RWPE1 (cell line): ENCODE measurements around the gene PTEN.
A peak's percentile ranks its signal among the peaks of the same experiment; 100 is the strongest.
"Not testable (repeated sequence)": the region's sequence is repeated elsewhere in the genome, so short reads cannot be mapped to it uniquely, and the experiment has no call there.

ENCODE experiments used
- CTCF ChIA-PET: fragments of 350-600 bp; sonication (Branson Sonifier 250); formaldehyde crosslinking; extraction: SDS; loops from one replicate; lab custom pipeline; 2021; lab: Yijun Ruan, JAX
- POLR2A ChIA-PET: fragments of 400-600 bp; formaldehyde crosslinking; extraction: SDS; loops from one replicate; lab custom pipeline; 2020; ENCODE audit warnings: antibody characterized with exemption; ENCODE audit not compliant: low non-redundant PET; lab: Yijun Ruan, JAX
- DNase-seq: peaks from one replicate; pipeline ENCODE4 v3.0.0; 2012; ENCODE audit warnings: low spot score
- H3K27ac ChIP-seq: fragments of 450-650 bp; 2 replicates; pipeline ENCODE4 v1.5.1; 2017
- TF ChIP-seq, protein P1 (sequence below): fragments of 450-650 bp; conservative IDR thresholded peaks from 2 replicates; pipeline ENCODE4 v1.5.1; 2017; ENCODE audit warnings: low read depth, mild to moderate bottlenecking

PTEN gene

DNA sequence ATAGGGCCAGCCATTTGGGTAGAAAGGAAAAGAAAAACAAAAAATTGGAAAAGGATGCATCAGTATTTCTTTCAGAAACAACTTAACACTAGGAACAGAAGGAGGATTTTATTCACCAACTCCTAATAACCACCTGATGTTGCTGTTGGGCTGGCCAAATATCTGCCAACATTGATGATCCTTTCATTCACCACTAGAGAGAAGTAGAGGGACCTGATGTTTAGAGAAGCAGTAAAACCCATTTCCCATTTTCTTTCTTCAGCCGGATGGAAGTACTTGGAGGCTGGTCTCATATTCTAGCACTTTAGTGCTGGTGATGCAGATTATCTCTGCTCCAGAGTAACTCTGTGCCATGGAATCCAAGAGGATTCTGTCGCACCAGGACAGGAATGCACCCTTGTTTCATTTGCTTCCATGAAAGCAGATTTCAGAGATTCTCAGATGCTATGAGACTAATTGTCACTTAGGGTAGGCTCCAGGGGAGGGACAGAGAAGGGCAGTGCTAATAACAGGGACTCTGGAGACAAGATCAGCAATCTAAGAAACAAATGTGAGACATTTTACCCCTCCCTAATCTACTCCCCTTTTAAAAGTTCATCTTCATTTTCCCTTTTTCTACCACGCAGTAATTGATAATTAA lies 3.1 kb upstream of the PTEN start:
- ChIA-PET CTCF (interaction anchor here (0.6 to 4.2 kb wide), 5 partner anchors 10 to 843 kb away, joined by 3 to 37 read pairs (median 3); no protein-coding TSS in a partner anchor), POLR2A (no interaction called here)
- TF ChIP-seq, protein P1, sequence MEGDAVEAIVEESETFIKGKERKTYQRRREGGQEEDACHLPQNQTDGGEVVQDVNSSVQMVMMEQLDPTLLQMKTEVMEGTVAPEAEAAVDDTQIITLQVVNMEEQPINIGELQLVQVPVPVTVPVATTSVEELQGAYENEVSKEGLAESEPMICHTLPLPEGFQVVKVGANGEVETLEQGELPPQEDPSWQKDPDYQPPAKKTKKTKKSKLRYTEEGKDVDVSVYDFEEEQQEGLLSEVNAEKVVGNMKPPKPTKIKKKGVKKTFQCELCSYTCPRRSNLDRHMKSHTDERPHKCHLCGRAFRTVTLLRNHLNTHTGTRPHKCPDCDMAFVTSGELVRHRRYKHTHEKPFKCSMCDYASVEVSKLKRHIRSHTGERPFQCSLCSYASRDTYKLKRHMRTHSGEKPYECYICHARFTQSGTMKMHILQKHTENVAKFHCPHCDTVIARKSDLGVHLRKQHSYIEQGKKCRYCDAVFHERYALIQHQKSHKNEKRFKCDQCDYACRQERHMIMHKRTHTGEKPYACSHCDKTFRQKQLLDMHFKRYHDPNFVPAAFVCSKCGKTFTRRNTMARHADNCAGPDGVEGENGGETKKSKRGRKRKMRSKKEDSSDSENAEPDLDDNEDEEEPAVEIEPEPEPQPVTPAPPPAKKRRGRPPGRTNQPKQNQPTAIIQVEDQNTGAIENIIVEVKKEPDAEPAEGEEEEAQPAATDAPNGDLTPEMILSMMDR = peak; percentile 47
- no peak overlapping the region for H3K27ac ChIP-seq
- DNase-seq = peak; percentile 65

DNA sequence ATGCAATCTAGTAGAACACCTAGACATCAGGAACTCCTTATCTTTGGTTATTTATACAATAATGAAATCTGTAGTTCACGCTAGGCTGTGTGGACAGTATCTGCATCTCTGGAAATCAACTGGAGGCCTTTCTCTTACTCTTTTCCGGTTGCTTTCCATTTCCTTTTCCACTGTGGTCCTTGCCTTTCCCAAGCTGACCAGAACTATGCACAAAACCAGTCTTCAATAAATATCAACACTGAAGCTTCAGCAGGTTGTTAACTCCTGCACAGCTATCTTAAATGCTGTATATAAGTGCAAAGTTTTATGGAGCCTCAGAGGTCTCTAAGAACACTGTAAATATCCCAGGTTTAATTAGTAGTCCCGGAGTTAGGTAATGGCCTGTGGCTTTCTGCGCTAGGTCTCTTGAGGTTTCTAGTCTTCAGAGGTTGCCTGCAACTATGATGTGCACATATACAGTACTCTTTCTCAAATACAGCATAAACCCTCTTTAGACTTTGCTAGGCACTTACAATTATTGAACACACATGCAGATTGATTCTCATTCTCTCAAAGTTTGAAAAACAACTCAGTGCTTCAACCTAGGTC lies 2.5 kb upstream of the PTEN start:
- peak overlapping the region; percentile 98 for H3K27ac ChIP-seq
- ChIA-PET CTCF (interaction anchor here (0.5 to 4.2 kb wide), 13 partner anchors 8 to 1281 kb away, joined by 3 to 37 read pairs (median 4); no protein-coding TSS in a partner anchor), POLR2A (interaction anchor here (0.8 to 1.7 kb wide), 2 partner anchors 42 to 281 kb away, joined by 3 to 6 read pairs; no protein-coding TSS in a partner anchor)
- DNase-seq = no peak
- TF ChIP-seq, protein P1 = no peak

DNA sequence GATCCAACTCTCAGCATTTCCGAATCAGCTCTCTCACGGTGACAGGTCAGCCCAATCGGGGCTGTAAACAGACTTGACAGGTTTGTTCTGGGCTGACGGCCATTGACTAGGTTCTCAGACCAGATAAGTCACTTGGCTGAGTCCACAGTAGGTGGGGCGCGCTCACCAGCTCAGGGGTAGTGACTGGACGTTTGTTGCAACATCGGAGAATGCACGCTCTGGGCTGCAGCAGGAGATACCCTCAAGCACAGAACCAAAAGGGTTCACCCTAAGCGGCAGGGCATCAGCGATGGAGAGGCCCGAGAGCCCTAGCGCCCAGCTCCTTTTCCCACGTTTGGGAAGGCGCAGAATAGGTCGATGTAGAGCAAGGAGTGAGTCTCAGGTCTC lies 1.9 kb upstream of the PTEN start:
- DNase-seq = peak; percentile 70
- ChIA-PET POLR2A (interaction anchor here (0.6 to 1.7 kb wide), 7 partner anchors 43 to 723 kb away, joined by 3 to 6 read pairs (median 3); no protein-coding TSS in a partner anchor), CTCF (interaction anchor here (0.5 to 4.2 kb wide), 13 partner anchors 9 to 1280 kb away, joined by 3 to 37 read pairs (median 4); partner anchors contain the start of gene FAS)
- TF ChIP-seq, protein P1 = peak; percentile 24
- peak overlapping the region; percentile 98 for H3K27ac ChIP-seq

DNA sequence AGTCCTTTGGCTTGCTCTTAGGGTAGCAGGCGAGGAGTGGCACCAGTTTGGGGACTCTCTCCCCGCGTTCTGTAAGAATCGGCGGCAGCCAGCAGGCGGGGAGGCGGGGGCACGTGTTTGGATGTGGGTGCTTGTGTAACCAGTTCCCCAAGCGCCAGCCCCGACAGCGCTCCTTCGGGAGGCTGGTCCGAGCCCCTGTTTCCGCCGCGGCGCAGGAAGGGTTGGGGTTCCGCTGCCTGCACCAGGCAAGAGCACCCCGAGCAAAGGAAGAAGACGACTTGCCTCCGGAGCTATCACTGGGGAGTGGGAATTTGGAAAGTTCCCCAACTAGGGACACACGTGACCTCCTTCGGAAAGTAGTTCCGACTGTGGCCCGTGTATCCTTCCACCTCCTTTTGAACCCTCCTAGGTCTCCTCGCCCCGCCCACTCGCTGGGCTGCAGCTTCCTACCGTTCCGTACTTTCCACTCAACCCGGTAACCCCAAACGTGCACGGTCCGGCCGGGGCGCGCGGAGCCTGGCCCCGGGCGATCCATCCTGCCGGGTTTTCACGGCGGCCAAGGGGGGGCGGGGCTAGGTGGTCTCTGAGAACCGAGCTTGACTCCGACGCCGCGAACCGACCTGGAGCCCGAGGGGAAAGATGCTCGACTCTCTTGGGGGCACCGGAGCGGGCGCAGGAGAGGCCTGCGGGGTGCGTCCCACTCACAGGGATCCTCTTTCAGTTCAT lies 1.3 kb upstream of the PTEN start:
- POLR2A ChIA-PET = interaction anchor here (0.6 to 2.0 kb wide), 9 partner anchors 43 to 723 kb away, joined by 3 to 11 read pairs (median 3); no protein-coding TSS in a partner anchor
- CTCF ChIA-PET = interaction anchor here (0.6 to 4.2 kb wide), 11 partner anchors 9 to 1280 kb away, joined by 3 to 37 read pairs (median 4); partner anchors contain the start of gene FAS
- TF ChIP-seq, protein P1 = no peak
- peak; percentile 87 for DNase-seq
- peak overlapping the region; percentile 98 for H3K27ac ChIP-seq

DNA sequence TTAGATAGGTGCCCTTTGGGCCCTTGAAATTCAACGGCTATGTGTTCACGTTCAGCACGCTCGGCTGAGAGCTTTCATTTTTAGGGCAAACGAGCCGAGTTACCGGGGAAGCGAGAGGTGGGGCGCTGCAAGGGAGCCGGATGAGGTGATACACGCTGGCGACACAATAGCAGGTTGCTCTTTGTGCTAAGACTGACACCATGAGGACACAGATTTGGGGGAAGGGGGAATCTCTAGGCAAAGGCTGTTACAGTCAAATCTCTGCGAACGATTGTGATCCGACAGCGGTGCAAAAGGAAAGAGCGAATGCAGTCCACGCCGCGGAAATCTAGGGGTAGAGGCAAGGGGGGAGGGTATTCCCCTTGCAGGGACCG lies 759 bp upstream of the PTEN start:
- ChIA-PET POLR2A (interaction anchor here (0.7 to 2.0 kb wide), 8 partner anchors 44 to 526 kb away, joined by 3 to 11 read pairs (median 4); no protein-coding TSS in a partner anchor), CTCF (interaction anchor here (1.2 to 4.2 kb wide), 4 partner anchors 10 to 526 kb away, joined by 4 to 37 read pairs (median 7); no protein-coding TSS in a partner anchor)
- TF ChIP-seq, protein P1 = no peak
- peak; percentile 46 for DNase-seq
- peak overlapping the region; percentile 98 for H3K27ac ChIP-seq

DNA sequence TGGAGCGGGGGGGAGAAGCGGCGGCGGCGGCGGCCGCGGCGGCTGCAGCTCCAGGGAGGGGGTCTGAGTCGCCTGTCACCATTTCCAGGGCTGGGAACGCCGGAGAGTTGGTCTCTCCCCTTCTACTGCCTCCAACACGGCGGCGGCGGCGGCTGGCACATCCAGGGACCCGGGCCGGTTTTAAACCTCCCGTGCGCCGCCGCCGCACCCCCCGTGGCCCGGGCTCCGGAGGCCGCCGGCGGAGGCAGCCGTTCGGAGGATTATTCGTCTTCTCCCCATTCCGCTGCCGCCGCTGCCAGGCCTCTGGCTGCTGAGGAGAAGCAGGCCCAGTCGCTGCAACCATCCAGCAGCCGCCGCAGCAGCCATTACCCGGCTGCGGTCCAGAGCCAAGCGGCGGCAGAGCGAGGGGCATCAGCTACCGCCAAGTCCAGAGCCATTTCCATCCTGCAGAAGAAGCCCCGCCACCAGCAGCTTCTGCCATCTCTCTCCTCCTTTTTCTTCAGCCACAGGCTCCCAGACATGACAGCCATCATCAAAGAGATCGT lies 598 bp downstream of the PTEN start:
- CTCF ChIA-PET = interaction anchor here (0.7 to 4.2 kb wide), 3 partner anchors 10 to 524 kb away, joined by 3 to 37 read pairs (median 9); no protein-coding TSS in a partner anchor
- POLR2A ChIA-PET = interaction anchor here (2.0 kb wide), 1 partner anchor 522 kb away, joined by 11 read pairs; no protein-coding TSS in a partner anchor
- H3K27ac ChIP-seq = peak overlapping the region; percentile 98
- not testable (repeated sequence) for DNase-seq
